Keratinocyte (primary cell): ENCODE measurements around the gene ANKRD53. TPM values are rescaled to one million over a fixed set of nuclear protein-coding genes. Genes with fewer than 3 reads are reported as not detected.
A peak's percentile ranks its signal among the peaks of the same experiment; 100 is the strongest.
"Not testable (repeated sequence)": the region's sequence is repeated elsewhere in the genome, so short reads cannot be mapped to it uniquely, and the experiment has no call there.

Experiments
- DNase-seq: peaks from one replicate; pipeline ENCODE4 v3.0.0-alpha.2; 2011; ENCODE audit warnings: low read depth, missing footprints, low spot score
- FAIRE-seq: peaks from 2 replicates; lab custom pipeline; 2011; peaks lifted over from hg19 to GRCh38; lab: Jason Lieb, UNC
- H2AFZ ChIP-seq: 2 replicates; pipeline ENCODE4 v1.6.0; 2012; ENCODE audit warnings: low read length, control low read depth, inconsistent platforms; ENCODE audit not compliant: control insufficient read depth
- H3K27ac ChIP-seq: 2 replicates; pipeline ENCODE4 v1.5.1; 2011; ENCODE audit warnings: low read length; ENCODE audit not compliant: control insufficient read depth, insufficient read depth
- H3K27me3 ChIP-seq: 3 replicates; pipeline ENCODE4 v1.6.0; 2011; ENCODE audit warnings: low read length; ENCODE audit not compliant: control insufficient read depth, insufficient read depth; ENCODE audit errors: extremely low read depth
- H3K36me3 ChIP-seq, 2 experiments: 2 replicates in 1 of 2; 3 replicates in 1 of 2; pipeline ENCODE4 v1.5.1; 2011; ENCODE audit warnings: low read length in 2 of 2, mild to moderate bottlenecking in 1 of 2; ENCODE audit not compliant: control insufficient read depth in 2 of 2, insufficient read depth in 2 of 2; ENCODE audit errors: extremely low read depth in 1 of 2
- H3K4me1 ChIP-seq: 3 replicates; pipeline ENCODE4 v1.5.1; 2011; ENCODE audit warnings: low read length; ENCODE audit not compliant: control insufficient read depth, insufficient read depth; ENCODE audit errors: extremely low read depth
- H3K4me2 ChIP-seq: 3 replicates; pipeline ENCODE4 v1.6.0; 2011; ENCODE audit warnings: low read depth, low read length; ENCODE audit not compliant: control insufficient read depth, insufficient read depth; ENCODE audit errors: extremely low read depth
- H3K4me3 ChIP-seq, 3 experiments: fragments of 200-600 bp in 1 of 3; sonication (generic) in 1 of 3; 2 replicates in 2 of 3; 3 replicates in 1 of 3; pipeline ENCODE4 v1.5.1; 2011 to 2016; ENCODE audit warnings: low read length in 3 of 3, mild to moderate bottlenecking in 3 of 3, control low read depth in 2 of 3, inconsistent platforms in 1 of 3, low read depth in 1 of 3, mixed read lengths in 1 of 3, mixed run types in 1 of 3, moderate library complexity in 1 of 3; ENCODE audit not compliant: control insufficient read depth in 2 of 3, insufficient read depth in 2 of 3; ENCODE audit errors: extremely low read depth in 1 of 3
- H3K79me2 ChIP-seq: 2 replicates; pipeline ENCODE4 v1.6.0; 2012; ENCODE audit warnings: low read length; ENCODE audit not compliant: control insufficient read depth, insufficient read depth
- H3K9ac ChIP-seq: 3 replicates; pipeline ENCODE4 v1.6.0; 2011; ENCODE audit warnings: low read length; ENCODE audit not compliant: control insufficient read depth, insufficient read depth; ENCODE audit errors: extremely low read depth
- H3K9me1 ChIP-seq: 3 replicates; pipeline ENCODE4 v1.6.0; 2011; ENCODE audit warnings: low read length; ENCODE audit not compliant: control insufficient read depth, insufficient read depth; ENCODE audit errors: extremely low read depth
- H3K9me3 ChIP-seq: 2 replicates; pipeline ENCODE4 v1.5.1; 2012; ENCODE audit warnings: low read depth, low read length; ENCODE audit not compliant: control insufficient read depth
- H4K20me1 ChIP-seq: 3 replicates; pipeline ENCODE4 v1.6.0; 2011; ENCODE audit warnings: low read length; ENCODE audit not compliant: control insufficient read depth, insufficient read depth; ENCODE audit errors: extremely low read depth
- CTCF ChIP-seq, 3 experiments: IDR thresholded peaks in 1 of 3; conservative IDR thresholded peaks in 1 of 3; optimal IDR thresholded peaks in 1 of 3; 2 replicates in 2 of 3; 3 replicates in 1 of 3; pipeline versions ENCODE3 to v1.5.1; 2011; ENCODE audit warnings: low read length in 3 of 3, mild to moderate bottlenecking in 3 of 3, moderate library complexity in 2 of 3, control low read depth in 1 of 3, inconsistent platforms in 1 of 3; ENCODE audit not compliant: insufficient read depth in 2 of 3; ENCODE audit errors: extremely low read depth in 1 of 3
- EZH2 ChIP-seq: IDR thresholded peaks from one replicate; pipeline ENCODE4 v1.6.1; 2012; ENCODE audit warnings: inconsistent platforms, mild to moderate bottlenecking, low read length, moderate library complexity
- dilution Hi-C: fragments of 300-500 bp; cut with MboI; formaldehyde crosslinking; loops from one replicate; pipeline ENCODE4 v1.7.0; 2020; ENCODE audit warnings: low sequenced_read_pairs; ENCODE audit not compliant: extremely low pct_ligation_motif_present
- polyA plus RNA-seq, 5 experiments: library from polyadenylated mRNA; depleted of rRNA in 3 of 5; stranded (reverse) in 3 of 5; stranded (forward) in 1 of 5; unstranded in 1 of 5; fragments of >200 nt; gene quantifications; 1 replicate in 1 of 5; 2 replicates in 3 of 5; 3 replicates in 1 of 5; pipeline versions ENCODE4 v1.2.1 to v1.2.3, GENCODE V29; 2011 to 2012; ENCODE audit warnings: missing spikeins in 2 of 5, low read depth in 1 of 5, low replicate concordance in 1 of 5

ANKRD53 gene
- polyA plus RNA-seq, 1 donor (not counting 4 experiments of a cell fraction or from before 2014, with no cell fraction given), result not detected

- peaks cover 3% of the 10 kb centered on the region for H3K27me3 ChIP-seq
- no peak for TF ChIP-seq EZH2
- peak in 2 of 3 experiments; percentile 5 to 8 for TF ChIP-seq CTCF (optimal IDR thresholded peaks at IDR 0.05 in 1 of 3, IDR thresholded peaks at IDR 0.05 in 1 of 3, conservative IDR thresholded peaks at IDR 0.05 in 1 of 3; ENCODE audit: extremely low read depth in 1 of 3, insufficient read depth in 2 of 3, low read length in 3 of 3)
- no peaks in the 10 kb centered on the region for H4K20me1 ChIP-seq
- no peaks in the 10 kb centered on the region for H3K79me2 ChIP-seq
- H3K27ac ChIP-seq, result no peak overlapping the region
- H3K4me3 ChIP-seq, result no peak overlapping the region
- H3K36me3 ChIP-seq, result no peaks in the 10 kb centered on the region
- no peak overlapping the region for H2AFZ ChIP-seq
- no peak overlapping the region for H3K4me2 ChIP-seq
- DNase-seq, result no peak
- H3K4me1 ChIP-seq, result no peaks in the 10 kb centered on the region
- no peaks in the 10 kb centered on the region for H3K9me1 ChIP-seq
- no peak overlapping the region for H3K9ac ChIP-seq
- H3K9me3 ChIP-seq, result no peaks in the 10 kb centered on the region
- dilution Hi-C loops, result no loop called here
- FAIRE-seq, result no peak
These were observed 28.7 kb downstream of the ANKRD53 start for GRCh38 chr2:71006955-71007799.

- dilution Hi-C loops, result no loop called here
- H3K9me1 ChIP-seq, result no peaks in the 10 kb centered on the region
These were observed 29.9 kb downstream of the ANKRD53 start for GRCh38 chr2:71008342-71008741.

GRCh38 chr2:71011786-71012185 lies 33.4 kb downstream of the ANKRD53 start:
- H3K27ac ChIP-seq, H3K27me3 ChIP-seq, H3K9me3 ChIP-seq, H3K4me2 ChIP-seq, H3K9me1 ChIP-seq, H3K9ac ChIP-seq, FAIRE-seq, H3K79me2 ChIP-seq, H3K4me3 ChIP-seq, DNase-seq, H3K4me1 ChIP-seq, H4K20me1 ChIP-seq, H3K36me3 ChIP-seq, dilution Hi-C loops: not testable (repeated sequence)
- peak overlapping the region; percentile 51 for H2AFZ ChIP-seq

More at GRCh38 chr2:71008342-71008741, 29.9 kb downstream of the ANKRD53 start:
- H3K27ac ChIP-seq, result no peak overlapping the region
- H3K36me3 ChIP-seq, result no peaks in the 10 kb centered on the region
- DNase-seq, result no peak
- H3K79me2 ChIP-seq, result no peaks in the 10 kb centered on the region
- no peak overlapping the region for H3K4me2 ChIP-seq
- no peak overlapping the region for H3K4me3 ChIP-seq
- no peak for TF ChIP-seq CTCF (optimal IDR thresholded peaks at IDR 0.05 in 1 of 3, IDR thresholded peaks at IDR 0.05 in 1 of 3, conservative IDR thresholded peaks at IDR 0.05 in 1 of 3; ENCODE audit: extremely low read depth in 1 of 3, insufficient read depth in 2 of 3, low read length in 3 of 3)
- TF ChIP-seq EZH2, result no peak
- peaks cover 3% of the 10 kb centered on the region for H3K27me3 ChIP-seq
- H3K4me1 ChIP-seq, result no peaks in the 10 kb centered on the region
- H3K9me3 ChIP-seq, result no peaks in the 10 kb centered on the region
- no peak for FAIRE-seq
- no peak overlapping the region for H3K9ac ChIP-seq
- no peaks in the 10 kb centered on the region for H4K20me1 ChIP-seq
- no peak overlapping the region for H2AFZ ChIP-seq
